HepG2 (cell line): ENCODE results near the gene PIGL. TPM values are rescaled to one million over a fixed set of nuclear protein-coding genes. Genes with fewer than 3 reads are reported as not detected.

Experiments
- ATF5 ChIP-seq: sonication (generic); formaldehyde crosslinking; IDR thresholded peaks from 2 replicates; pipeline ENCODE4 v1.4.0; 2020; ENCODE audit warnings: mild to moderate bottlenecking, low read depth, missing genetic modification reagents
- BRCA1 ChIP-seq: sonication (generic); formaldehyde crosslinking; IDR thresholded peaks from 2 replicates; pipeline ENCODE4 v1.4.0; 2020; ENCODE audit warnings: missing genetic modification reagents
- E2F1 ChIP-seq: sonication (generic); formaldehyde crosslinking; IDR thresholded peaks from 2 replicates; pipeline ENCODE4 v1.5.0; 2020; ENCODE audit warnings: missing genetic modification reagents
- JUN ChIP-seq: sonication (generic); formaldehyde crosslinking; IDR thresholded peaks from 2 replicates; pipeline ENCODE4 v1.4.0; 2020; ENCODE audit warnings: mild to moderate bottlenecking, missing genetic modification reagents
- MED1 ChIP-seq: sonication (generic); formaldehyde crosslinking; IDR thresholded peaks from 2 replicates; pipeline ENCODE4 v1.4.0; 2020; ENCODE audit warnings: missing genetic modification reagents
- MYPOP ChIP-seq: sonication (generic); formaldehyde crosslinking; IDR thresholded peaks from 2 replicates; pipeline ENCODE4 v1.8.1; 2023; ENCODE audit warnings: mild to moderate bottlenecking, moderate library complexity, missing genetic modification reagents
- NR3C1 ChIP-seq: sonication (generic); formaldehyde crosslinking; IDR thresholded peaks from 2 replicates; pipeline ENCODE4 v1.4.0; 2020; ENCODE audit warnings: missing genetic modification reagents
- PHF21A ChIP-seq: sonication (generic); formaldehyde crosslinking; IDR thresholded peaks from 2 replicates; pipeline ENCODE4 v1.5.0; 2020; ENCODE audit warnings: mild to moderate bottlenecking, missing genetic modification reagents
- PPARG ChIP-seq: conservative IDR thresholded peaks from 2 replicates; pipeline ENCODE4 v1.6.1; 2016; ENCODE audit warnings: missing biosample characterization, missing genetic modification reagents
- PREB ChIP-seq: sonication (generic); formaldehyde crosslinking; IDR thresholded peaks from 2 replicates; pipeline ENCODE4 v1.4.0; 2020; ENCODE audit warnings: missing genetic modification reagents
- PTBP1 ChIP-seq: fragments of 200-400 bp; formaldehyde crosslinking; IDR thresholded peaks from 2 replicates; pipeline ENCODE4 v1.6.1; 2018; ENCODE audit warnings: low read length, low read depth; ENCODE audit not compliant: poor library complexity, severe bottlenecking
- STAG1 ChIP-seq: sonication (generic); formaldehyde crosslinking; IDR thresholded peaks from 2 replicates; pipeline ENCODE4 v1.4.0; 2020; ENCODE audit warnings: missing genetic modification reagents
- ZBTB44 ChIP-seq: sonication (generic); formaldehyde crosslinking; IDR thresholded peaks from 2 replicates; pipeline ENCODE4 v1.4.0; 2020; ENCODE audit warnings: missing genetic modification reagents
- ZC3H4 ChIP-seq: sonication (generic); formaldehyde crosslinking; IDR thresholded peaks from 2 replicates; pipeline ENCODE4 v1.4.0; 2020; ENCODE audit warnings: missing genetic modification reagents, borderline replicate concordance
- ZNF264 ChIP-seq: sonication (generic); formaldehyde crosslinking; IDR thresholded peaks from 2 replicates; pipeline ENCODE4 v1.4.0; 2020; ENCODE audit warnings: missing genetic modification reagents
- ZNF446 ChIP-seq: sonication (generic); formaldehyde crosslinking; IDR thresholded peaks from 2 replicates; pipeline ENCODE4 v1.5.0; 2020; ENCODE audit warnings: mild to moderate bottlenecking, missing genetic modification reagents
- polyA plus RNA-seq, 8 experiments: library from polyadenylated mRNA; depleted of rRNA in 3 of 8; stranded (reverse) in 7 of 8; unstranded in 1 of 8; fragments of >200 nt; fragmentation: Illumina TruSeq in 4 of 8; extraction: Trizol in 4 of 8; gene quantifications; 2 replicates each; pipeline versions ENCODE4 v1.2.1 to v1.2.3, GENCODE V29; 2011 to 2016; ENCODE audit warnings: low read depth in 4 of 8, missing spikeins in 1 of 8, mixed read lengths in 1 of 8; ENCODE audit not compliant: insufficient read depth in 1 of 8
- total RNA-seq, 5 experiments: library from RNA; depleted of rRNA; stranded (reverse); fragments of >200 nt; fragmentation: Illumina TruSeq; extraction: Trizol; gene quantifications; 2 replicates each; pipeline ENCODE4 v1.2.3, GENCODE V29; 2016; ENCODE audit warnings: low read depth in 1 of 5
- TF ChIP-seq, protein P1 (sequence below): sonication (generic); formaldehyde crosslinking; IDR thresholded peaks from 2 replicates; pipeline ENCODE4 v1.5.1; 2020; ENCODE audit warnings: missing genetic modification reagents, mild to moderate bottlenecking, borderline replicate concordance
- TF ChIP-seq, protein P2 (sequence below): sonication (generic); formaldehyde crosslinking; IDR thresholded peaks from 2 replicates; pipeline ENCODE4 v1.4.0; 2020; ENCODE audit warnings: mild to moderate bottlenecking, missing genetic modification reagents, borderline replicate concordance

The PIGL gene
- total and polyA plus RNA-seq, 2 of the 13 experiments (the other 11 are each of a cell fraction or from before 2014, with no cell fraction given), result 28.5 to 63.8 TPM

GRCh38 chr17:16217002-16217635, at the start of gene PIGL (continued):
- TF ChIP-seq, protein P1, sequence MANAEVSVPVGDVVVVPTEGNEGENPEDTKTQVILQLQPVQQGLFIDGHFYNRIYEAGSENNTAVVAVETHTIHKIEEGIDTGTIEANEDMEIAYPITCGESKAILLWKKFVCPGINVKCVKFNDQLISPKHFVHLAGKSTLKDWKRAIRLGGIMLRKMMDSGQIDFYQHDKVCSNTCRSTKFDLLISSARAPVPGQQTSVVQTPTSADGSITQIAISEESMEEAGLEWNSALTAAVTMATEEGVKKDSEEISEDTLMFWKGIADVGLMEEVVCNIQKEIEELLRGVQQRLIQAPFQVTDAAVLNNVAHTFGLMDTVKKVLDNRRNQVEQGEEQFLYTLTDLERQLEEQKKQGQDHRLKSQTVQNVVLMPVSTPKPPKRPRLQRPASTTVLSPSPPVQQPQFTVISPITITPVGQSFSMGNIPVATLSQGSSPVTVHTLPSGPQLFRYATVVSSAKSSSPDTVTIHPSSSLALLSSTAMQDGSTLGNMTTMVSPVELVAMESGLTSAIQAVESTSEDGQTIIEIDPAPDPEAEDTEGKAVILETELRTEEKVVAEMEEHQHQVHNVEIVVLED (CRISPR knock-in tag), result peak; percentile 60; the same call in 1 of the 2 replicates
- 0 out of 2 replicates have a peak, but pooled peaks have one; percentile 20 for TF ChIP-seq ATF5 (CRISPR knock-in tag)
- TF ChIP-seq ZBTB44 (CRISPR knock-in tag), result 0 out of 2 replicates have a peak, but pooled peaks have one; percentile 61
- peak; percentile 81 for TF ChIP-seq PHF21A (CRISPR knock-in tag)
- TF ChIP-seq E2F1 (CRISPR knock-in tag), result peak; percentile 44
- TF ChIP-seq ZNF264, result 0 out of 2 replicates have a peak, but pooled peaks have one; percentile 51
- peak; percentile 68; the same call in 1 of the 2 replicates for TF ChIP-seq ZC3H4
- TF ChIP-seq NR3C1 (CRISPR knock-in tag), result no peak
- TF ChIP-seq BRCA1 (CRISPR knock-in tag), result peak; percentile 51; the same call in 1 of the 2 replicates
- no peak for TF ChIP-seq JUN (CRISPR knock-in tag)
- TF ChIP-seq STAG1 (CRISPR knock-in tag), result peak; percentile 18; the same call in 1 of the 2 replicates
- no peak for TF ChIP-seq ZNF446
- TF ChIP-seq PPARG (CRISPR knock-in tag), result 0 out of 2 replicates have a peak, but pooled peaks have one; percentile 37
- TF ChIP-seq, protein P2, sequence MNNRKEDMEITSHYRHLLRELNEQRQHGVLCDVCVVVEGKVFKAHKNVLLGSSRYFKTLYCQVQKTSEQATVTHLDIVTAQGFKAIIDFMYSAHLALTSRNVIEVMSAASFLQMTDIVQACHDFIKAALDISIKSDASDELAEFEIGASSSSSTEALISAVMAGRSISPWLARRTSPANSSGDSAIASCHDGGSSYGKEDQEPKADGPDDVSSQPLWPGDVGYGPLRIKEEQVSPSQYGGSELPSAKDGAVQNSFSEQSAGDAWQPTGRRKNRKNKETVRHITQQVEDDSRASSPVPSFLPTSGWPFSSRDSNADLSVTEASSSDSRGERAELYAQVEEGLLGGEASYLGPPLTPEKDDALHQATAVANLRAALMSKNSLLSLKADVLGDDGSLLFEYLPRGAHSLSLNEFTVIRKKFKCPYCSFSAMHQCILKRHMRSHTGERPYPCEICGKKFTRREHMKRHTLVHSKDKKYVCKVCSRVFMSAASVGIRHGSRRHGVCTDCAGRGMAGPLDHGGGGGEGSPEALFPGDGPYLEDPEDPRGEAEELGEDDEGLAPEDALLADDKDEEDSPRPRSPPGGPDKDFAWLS (CRISPR knock-in tag), result no peak
- TF ChIP-seq PTBP1, result peak; percentile 83
- TF ChIP-seq MED1 (CRISPR knock-in tag), result peak; percentile 90
- peak; percentile 89 for TF ChIP-seq MYPOP
- TF ChIP-seq PREB (CRISPR knock-in tag), result no peak
